ENCODE results near the gene PRPSAP1.

DNA sequence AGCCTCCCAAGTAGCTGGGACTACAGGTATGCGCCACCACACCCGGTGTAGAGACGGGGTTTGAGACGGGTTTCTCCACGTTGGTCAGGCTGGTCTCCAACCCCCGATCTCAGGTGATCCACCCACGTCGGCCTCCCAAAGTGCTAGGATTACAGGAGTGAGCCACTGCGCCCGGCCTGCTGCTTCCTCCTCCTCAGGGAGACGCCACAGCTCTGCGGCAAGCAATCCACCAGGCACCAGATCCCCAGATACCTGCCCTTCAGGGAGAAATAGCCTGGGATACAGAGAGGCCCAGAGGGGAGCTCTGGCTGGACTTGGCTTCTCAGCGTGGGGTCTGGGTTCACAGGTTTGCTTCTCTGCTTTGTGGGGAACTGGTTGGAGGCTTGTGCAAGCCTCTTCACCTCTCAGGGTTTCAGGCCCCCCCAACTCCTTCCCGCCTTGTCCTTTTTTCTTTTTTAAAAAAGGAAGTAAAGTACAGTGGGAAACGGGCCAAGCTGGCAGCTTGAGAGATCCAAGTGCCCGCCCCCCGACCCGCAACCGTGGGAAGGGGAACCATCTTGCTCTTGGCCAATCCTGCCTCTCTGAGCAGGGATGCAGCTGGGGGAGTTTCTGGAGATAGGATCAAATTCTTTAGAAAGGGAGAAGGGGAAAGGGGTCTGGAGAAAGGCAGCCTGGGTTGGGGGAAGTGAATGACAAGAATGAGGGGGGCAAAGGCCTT, 28.1 kb upstream of the PRPSAP1 start:
- TF ChIP-seq, protein P1, sequence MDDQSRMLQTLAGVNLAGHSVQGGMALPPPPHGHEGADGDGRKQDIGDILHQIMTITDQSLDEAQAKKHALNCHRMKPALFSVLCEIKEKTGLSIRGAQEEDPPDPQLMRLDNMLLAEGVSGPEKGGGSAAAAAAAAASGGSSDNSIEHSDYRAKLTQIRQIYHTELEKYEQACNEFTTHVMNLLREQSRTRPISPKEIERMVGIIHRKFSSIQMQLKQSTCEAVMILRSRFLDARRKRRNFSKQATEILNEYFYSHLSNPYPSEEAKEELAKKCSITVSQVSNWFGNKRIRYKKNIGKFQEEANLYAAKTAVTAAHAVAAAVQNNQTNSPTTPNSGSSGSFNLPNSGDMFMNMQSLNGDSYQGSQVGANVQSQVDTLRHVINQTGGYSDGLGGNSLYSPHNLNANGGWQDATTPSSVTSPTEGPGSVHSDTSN (IDR thresholded peaks at IDR 0.05), result no peak
- TF ChIP-seq, protein P2, sequence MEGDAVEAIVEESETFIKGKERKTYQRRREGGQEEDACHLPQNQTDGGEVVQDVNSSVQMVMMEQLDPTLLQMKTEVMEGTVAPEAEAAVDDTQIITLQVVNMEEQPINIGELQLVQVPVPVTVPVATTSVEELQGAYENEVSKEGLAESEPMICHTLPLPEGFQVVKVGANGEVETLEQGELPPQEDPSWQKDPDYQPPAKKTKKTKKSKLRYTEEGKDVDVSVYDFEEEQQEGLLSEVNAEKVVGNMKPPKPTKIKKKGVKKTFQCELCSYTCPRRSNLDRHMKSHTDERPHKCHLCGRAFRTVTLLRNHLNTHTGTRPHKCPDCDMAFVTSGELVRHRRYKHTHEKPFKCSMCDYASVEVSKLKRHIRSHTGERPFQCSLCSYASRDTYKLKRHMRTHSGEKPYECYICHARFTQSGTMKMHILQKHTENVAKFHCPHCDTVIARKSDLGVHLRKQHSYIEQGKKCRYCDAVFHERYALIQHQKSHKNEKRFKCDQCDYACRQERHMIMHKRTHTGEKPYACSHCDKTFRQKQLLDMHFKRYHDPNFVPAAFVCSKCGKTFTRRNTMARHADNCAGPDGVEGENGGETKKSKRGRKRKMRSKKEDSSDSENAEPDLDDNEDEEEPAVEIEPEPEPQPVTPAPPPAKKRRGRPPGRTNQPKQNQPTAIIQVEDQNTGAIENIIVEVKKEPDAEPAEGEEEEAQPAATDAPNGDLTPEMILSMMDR (IDR thresholded peaks at IDR 0.05), result no peak
- TF ChIP-seq GABPA (IDR thresholded peaks at IDR 0.05; ENCODE audit: low read depth), result no peak
- no peak for TF ChIP-seq TAF1 (IDR thresholded peaks at IDR 0.05; ENCODE audit: borderline replicate concordance, low read depth, low read length)
- TF ChIP-seq ELF1 (IDR thresholded peaks at IDR 0.05), result no peak
- no peak for TF ChIP-seq YY1 (IDR thresholded peaks at IDR 0.05; ENCODE audit: low read depth)
- TF ChIP-seq, protein P3, sequence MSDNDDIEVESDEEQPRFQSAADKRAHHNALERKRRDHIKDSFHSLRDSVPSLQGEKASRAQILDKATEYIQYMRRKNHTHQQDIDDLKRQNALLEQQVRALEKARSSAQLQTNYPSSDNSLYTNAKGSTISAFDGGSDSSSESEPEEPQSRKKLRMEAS (IDR thresholded peaks at IDR 0.05; ENCODE audit: low read depth), result no peak
- TF ChIP-seq POLR2AphosphoS5 (IDR thresholded peaks at IDR 0.05; ENCODE audit: low read depth, low read length), result no peak
- no peak for TF ChIP-seq RAD21 (IDR thresholded peaks at IDR 0.05; ENCODE audit: low read length)
- no peak for TF ChIP-seq JUND (IDR thresholded peaks at IDR 0.05)
- TF ChIP-seq TEAD4 (IDR thresholded peaks at IDR 0.05; ENCODE audit: borderline replicate concordance, insufficient read depth), result no peak
- TF ChIP-seq, protein P4, sequence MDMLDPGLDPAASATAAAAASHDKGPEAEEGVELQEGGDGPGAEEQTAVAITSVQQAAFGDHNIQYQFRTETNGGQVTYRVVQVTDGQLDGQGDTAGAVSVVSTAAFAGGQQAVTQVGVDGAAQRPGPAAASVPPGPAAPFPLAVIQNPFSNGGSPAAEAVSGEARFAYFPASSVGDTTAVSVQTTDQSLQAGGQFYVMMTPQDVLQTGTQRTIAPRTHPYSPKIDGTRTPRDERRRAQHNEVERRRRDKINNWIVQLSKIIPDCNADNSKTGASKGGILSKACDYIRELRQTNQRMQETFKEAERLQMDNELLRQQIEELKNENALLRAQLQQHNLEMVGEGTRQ (IDR thresholded peaks at IDR 0.05; ENCODE audit: borderline replicate concordance, low read depth, low read length), result no peak
- no peak for TF ChIP-seq EP300 (IDR thresholded peaks at IDR 0.05; ENCODE audit: borderline replicate concordance in 1 of 2, low read depth in 1 of 2, low read length in 1 of 2)

Measured in SK-N-SH (cell line).